Neural cell (in vitro differentiated cells): ENCODE data around the gene ACOD1.

Experiments
- EZH2 ChIP-seq: fragments of 200-600, 300-800 bp; shearing (Covaris generic), sonication (generic); IDR thresholded peaks from 2 replicates; pipeline ENCODE4 v1.6.1; 2014; ENCODE audit warnings: antibody characterized with exemption, low read length, borderline replicate concordance, mild to moderate bottlenecking; ENCODE audit not compliant: insufficient read depth, poor library complexity, severe bottlenecking
- TF ChIP-seq, protein P1 (sequence below): fragments of 450-650 bp; IDR thresholded peaks from 2 replicates; pipeline ENCODE4 v1.5.1; 2014; ENCODE audit warnings: antibody characterized with exemption, mild to moderate bottlenecking, moderate library complexity; ENCODE audit not compliant: poor library complexity, severe bottlenecking

DNA sequence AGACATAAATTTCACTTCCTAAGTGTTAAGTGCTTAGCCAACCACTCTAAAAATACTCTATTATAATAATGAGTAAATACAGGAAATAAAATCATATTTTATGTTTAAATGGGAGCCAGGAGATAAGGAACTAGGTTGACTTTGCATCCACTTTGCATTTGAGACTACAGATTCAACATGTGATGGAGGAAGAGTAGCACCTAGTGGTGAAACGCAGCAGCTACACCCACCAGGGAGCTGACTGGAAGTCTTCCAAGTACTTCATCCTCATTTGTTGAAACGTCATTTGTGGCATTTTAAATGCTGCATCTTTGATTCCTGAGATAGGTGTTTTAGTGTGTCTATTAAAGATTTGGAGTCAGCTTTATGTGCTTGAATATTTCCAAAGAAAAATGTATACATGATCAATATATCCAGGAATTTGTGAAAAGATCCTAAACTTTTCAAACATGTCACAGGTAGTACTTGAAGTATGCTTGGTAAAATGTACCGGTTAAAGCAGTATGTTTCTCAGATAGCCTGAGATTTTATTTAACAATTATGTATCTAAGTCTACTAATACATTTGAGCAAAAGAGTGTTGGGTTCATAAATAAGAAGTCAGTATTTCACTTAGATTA, 44.7 kb upstream of the ACOD1 start:
- no peak for TF ChIP-seq EZH2
- TF ChIP-seq, protein P1, sequence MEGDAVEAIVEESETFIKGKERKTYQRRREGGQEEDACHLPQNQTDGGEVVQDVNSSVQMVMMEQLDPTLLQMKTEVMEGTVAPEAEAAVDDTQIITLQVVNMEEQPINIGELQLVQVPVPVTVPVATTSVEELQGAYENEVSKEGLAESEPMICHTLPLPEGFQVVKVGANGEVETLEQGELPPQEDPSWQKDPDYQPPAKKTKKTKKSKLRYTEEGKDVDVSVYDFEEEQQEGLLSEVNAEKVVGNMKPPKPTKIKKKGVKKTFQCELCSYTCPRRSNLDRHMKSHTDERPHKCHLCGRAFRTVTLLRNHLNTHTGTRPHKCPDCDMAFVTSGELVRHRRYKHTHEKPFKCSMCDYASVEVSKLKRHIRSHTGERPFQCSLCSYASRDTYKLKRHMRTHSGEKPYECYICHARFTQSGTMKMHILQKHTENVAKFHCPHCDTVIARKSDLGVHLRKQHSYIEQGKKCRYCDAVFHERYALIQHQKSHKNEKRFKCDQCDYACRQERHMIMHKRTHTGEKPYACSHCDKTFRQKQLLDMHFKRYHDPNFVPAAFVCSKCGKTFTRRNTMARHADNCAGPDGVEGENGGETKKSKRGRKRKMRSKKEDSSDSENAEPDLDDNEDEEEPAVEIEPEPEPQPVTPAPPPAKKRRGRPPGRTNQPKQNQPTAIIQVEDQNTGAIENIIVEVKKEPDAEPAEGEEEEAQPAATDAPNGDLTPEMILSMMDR: peak; percentile 96
